ENCODE results near the gene APOA5.
A peak's percentile ranks its signal among the peaks of the same experiment; 100 is the strongest.

APOA5 gene

GRCh38 chr11:116792144-116792868 is 627 bp upstream of the APOA5 start:
- no peaks in the 10 kb centered on the region for H3K79me1 ChIP-seq (ENCODE audit: low read depth, low read length)
- WGBS, 2 donors (ENCODE audit: extremely low coverage in 2 of 2, insufficient read length in 2 of 2, insufficient replicate concordance in 1 of 2), result no CpG with 5 or more reads among the region's 8 CpGs
- H2BK5ac ChIP-seq (ENCODE audit: low read length), result peak overlapping the region; percentile 33
- H4K91ac ChIP-seq (ENCODE audit: low read depth, low read length, poor library complexity), result no peak overlapping the region
- H3K23ac ChIP-seq (ENCODE audit: low read depth, low read length, poor library complexity), result no peak overlapping the region
- H4K8ac ChIP-seq (ENCODE audit: low read depth, low read length), result no peak overlapping the region
- peak overlapping the region; percentile 95 for H2BK15ac ChIP-seq (ENCODE audit: low read length)
- H3K27me3 ChIP-seq (ENCODE audit: control insufficient read depth in 3 of 3, insufficient read depth in 3 of 3, low read depth in 1 of 3, low read length in 3 of 3), result peaks cover 0 to 12% (median 3%) of the 10 kb centered on the region in 3 experiments
- H3K4me1 ChIP-seq (ENCODE audit: control insufficient read depth in 2 of 2, insufficient read depth in 1 of 2, low read depth in 1 of 2, low read length in 2 of 2), result peaks cover 3 to 14% of the 10 kb centered on the region in 2 donors
- no peak overlapping the region for H2BK12ac ChIP-seq (ENCODE audit: low read length)
- H3K4me3 ChIP-seq (ENCODE audit: low read length in 2 of 2), result no peak overlapping the region
- H3K9ac ChIP-seq (ENCODE audit: low read depth, low read length, poor library complexity), result no peak overlapping the region
- H2AFZ ChIP-seq (ENCODE audit: low read length), result no peak overlapping the region
- no peak overlapping the region for H3K4ac ChIP-seq (ENCODE audit: low read length)
- H3K4me2 ChIP-seq (ENCODE audit: insufficient read depth, low read length, poor library complexity, severe bottlenecking), result no peak overlapping the region
- peak overlapping the region; percentile 49 for H2AK5ac ChIP-seq (ENCODE audit: low read depth, low read length)
- no peak overlapping the region for H2BK120ac ChIP-seq (ENCODE audit: low read depth, low read length)
- H3K18ac ChIP-seq (ENCODE audit: low read length), result no peak overlapping the region
- no peak overlapping the region for H3K27ac ChIP-seq (replicated peaks; ENCODE audit: low read length)
- no peaks in the 10 kb centered on the region for H3K36me3 ChIP-seq (replicated peaks in 1 of 2; ENCODE audit: control insufficient read depth in 2 of 2, insufficient read depth in 2 of 2, low read length in 2 of 2)
- no peaks in the 10 kb centered on the region for H3K9me3 ChIP-seq (replicated peaks in 1 of 2; ENCODE audit: control insufficient read depth in 2 of 2, insufficient read depth in 1 of 2, low read depth in 1 of 2, low read length in 2 of 2)
- H3K14ac ChIP-seq (ENCODE audit: low read length), result no peak overlapping the region
- DNase-seq (ENCODE audit: low spot score), result no peak

GRCh38 chr11:116791002-116791812 is 472 bp downstream of the APOA5 start:
- Histone ChIP-seq H3K4ac (ENCODE audit: low read length) (no peak overlapping the region), H3K9ac (ENCODE audit: low read depth, low read length, poor library complexity) (no peak overlapping the region), H2BK15ac (ENCODE audit: low read length) (peak overlapping the region; percentile 95), H2BK120ac (ENCODE audit: low read depth, low read length) (no peak overlapping the region), H3K36me3 (replicated peaks in 1 of 2; ENCODE audit: control insufficient read depth in 2 of 2, insufficient read depth in 2 of 2, low read length in 2 of 2) (peaks cover 0 to 9% of the 10 kb centered on the region in 2 donors), H3K14ac (ENCODE audit: low read length) (no peak overlapping the region), H2AFZ (ENCODE audit: low read length) (peak overlapping the region; percentile 84), H2BK5ac (ENCODE audit: low read length) (peak overlapping the region; percentile 33), H3K4me2 (ENCODE audit: insufficient read depth, low read length, poor library complexity, severe bottlenecking) (peak overlapping the region; percentile 27), H2BK12ac (ENCODE audit: low read length) (no peak overlapping the region), H2AK5ac (ENCODE audit: low read depth, low read length) (no peak overlapping the region), H4K91ac (ENCODE audit: low read depth, low read length, poor library complexity) (peak overlapping the region; percentile 11), H3K4me1 (ENCODE audit: control insufficient read depth in 2 of 2, insufficient read depth in 1 of 2, low read depth in 1 of 2, low read length in 2 of 2) (peaks cover 8 to 17% of the 10 kb centered on the region in 2 donors), H3K27ac (replicated peaks; ENCODE audit: low read length) (no peak overlapping the region), H3K18ac (ENCODE audit: low read length) (peak overlapping the region; percentile 76), H3K27me3 (ENCODE audit: control insufficient read depth in 3 of 3, insufficient read depth in 3 of 3, low read depth in 1 of 3, low read length in 3 of 3) (peaks cover 0 to 12% (median 3%) of the 10 kb centered on the region in 3 experiments), H3K79me1 (ENCODE audit: low read depth, low read length) (no peaks in the 10 kb centered on the region), H3K23ac (ENCODE audit: low read depth, low read length, poor library complexity) (peak overlapping the region; percentile 37), H3K9me3 (replicated peaks in 1 of 2; ENCODE audit: control insufficient read depth in 2 of 2, insufficient read depth in 1 of 2, low read depth in 1 of 2, low read length in 2 of 2) (no peaks in the 10 kb centered on the region), H4K8ac (ENCODE audit: low read depth, low read length) (no peak overlapping the region), H3K4me3 (ENCODE audit: low read length in 2 of 2) (no peak overlapping the region)
- no CpG with 5 or more reads among the region's 31 CpGs for WGBS, 2 donors (ENCODE audit: extremely low coverage in 2 of 2, insufficient read length in 2 of 2, insufficient replicate concordance in 1 of 2)
- DNase-seq (ENCODE audit: low spot score), result peak; percentile 76

- Histone ChIP-seq H4K8ac (ENCODE audit: low read depth, low read length) (no peak overlapping the region), H2BK120ac (ENCODE audit: low read depth, low read length) (no peak overlapping the region), H4K91ac (ENCODE audit: low read depth, low read length, poor library complexity) (no peak overlapping the region), H3K4me3 (ENCODE audit: low read length in 2 of 2) (no peak overlapping the region), H3K9ac (ENCODE audit: low read depth, low read length, poor library complexity) (no peak overlapping the region), H2AFZ (ENCODE audit: low read length) (peak overlapping the region; percentile 84), H2AK5ac (ENCODE audit: low read depth, low read length) (peak overlapping the region; percentile 24), H3K27ac (replicated peaks; ENCODE audit: low read length) (no peak overlapping the region), H2BK12ac (ENCODE audit: low read length) (no peak overlapping the region), H3K4ac (ENCODE audit: low read length) (no peak overlapping the region), H3K4me2 (ENCODE audit: insufficient read depth, low read length, poor library complexity, severe bottlenecking) (no peak overlapping the region), H2BK15ac (ENCODE audit: low read length) (peak overlapping the region; percentile 3), H3K14ac (ENCODE audit: low read length) (no peak overlapping the region), H2BK5ac (ENCODE audit: low read length) (no peak overlapping the region), H3K27me3 (ENCODE audit: control insufficient read depth in 3 of 3, insufficient read depth in 3 of 3, low read depth in 1 of 3, low read length in 3 of 3) (peaks cover 0 to 12% (median 3%) of the 10 kb centered on the region in 3 experiments), H3K18ac (ENCODE audit: low read length) (no peak overlapping the region), H3K9me3 (replicated peaks in 1 of 2; ENCODE audit: control insufficient read depth in 2 of 2, insufficient read depth in 1 of 2, low read depth in 1 of 2, low read length in 2 of 2) (no peaks in the 10 kb centered on the region), H3K36me3 (replicated peaks in 1 of 2; ENCODE audit: control insufficient read depth in 2 of 2, insufficient read depth in 2 of 2, low read length in 2 of 2) (peaks cover 5 to 17% of the 10 kb centered on the region in 2 donors), H3K23ac (ENCODE audit: low read depth, low read length, poor library complexity) (peak overlapping the region; percentile 37), H3K4me1 (ENCODE audit: control insufficient read depth in 2 of 2, insufficient read depth in 1 of 2, low read depth in 1 of 2, low read length in 2 of 2) (peaks cover 8 to 17% of the 10 kb centered on the region in 2 donors), H3K79me1 (ENCODE audit: low read depth, low read length) (no peaks in the 10 kb centered on the region)
- no CpG with 5 or more reads among the region's 53 CpGs for WGBS, 2 donors (ENCODE audit: extremely low coverage in 2 of 2, insufficient read length in 2 of 2, insufficient replicate concordance in 1 of 2)
- DNase-seq (ENCODE audit: low spot score), result no peak
These were observed 1.3 kb downstream of the APOA5 start for GRCh38 chr11:116790167-116791001.
